Mucosa of stomach (tissue), 1 donor: ENCODE data around the gene UCMA.
"Not testable (repeated sequence)": the region's sequence is repeated elsewhere in the genome, so short reads cannot be mapped to it uniquely, and the experiment has no call there.

ENCODE experiments used
- H3K27me3 ChIP-seq: one replicate; pipeline ENCODE4 v1.7.0; 2013; ENCODE audit warnings: mild to moderate bottlenecking, low read length; ENCODE audit not compliant: control insufficient read depth, insufficient read depth
- H3K36me3 ChIP-seq: one replicate; pipeline ENCODE4 v1.7.0; 2013; ENCODE audit warnings: low read length; ENCODE audit not compliant: control insufficient read depth, insufficient read depth
- H3K4me1 ChIP-seq: one replicate; pipeline ENCODE4 v1.7.0; 2013; ENCODE audit warnings: mild to moderate bottlenecking, low read length; ENCODE audit not compliant: control insufficient read depth, insufficient read depth
- H3K4me3 ChIP-seq: one replicate; pipeline ENCODE4 v1.7.0; 2013; ENCODE audit warnings: low read length
- H3K9ac ChIP-seq: one replicate; pipeline ENCODE4 v1.7.0; 2013; ENCODE audit warnings: mild to moderate bottlenecking, low read length, moderate library complexity
- H3K9me3 ChIP-seq: one replicate; pipeline ENCODE4 v1.7.0; 2013; ENCODE audit warnings: mild to moderate bottlenecking, low read length, moderate library complexity; ENCODE audit not compliant: control insufficient read depth
- donor health status: Pancreatic carcinoma.

UCMA gene

GRCh38 chr10:13234172-13234571 lies at the start of gene UCMA:
UCMA (minus strand) TSS chr10:13234374; CDS start chr10:13234258, 116 bp downstream.
- Histone ChIP-seq H3K27me3 (peaks cover 10% of the 10 kb centered on the region), H3K9me3 (no peaks in the 10 kb centered on the region), H3K4me1 (no peaks in the 10 kb centered on the region), H3K4me3 (no peak within 1 kb of the TSS), H3K36me3 (no peaks in the 10 kb centered on the region), H3K9ac (no peak within 1 kb of the TSS)

GRCh38 chr10:13282348-13282747 lies 48.2 kb upstream of the UCMA start:
- H3K9ac ChIP-seq, H3K27me3 ChIP-seq, H3K36me3 ChIP-seq, H3K4me1 ChIP-seq, H3K9me3 ChIP-seq, H3K4me3 ChIP-seq: not testable (repeated sequence)

- Histone ChIP-seq H3K4me3 (no peak overlapping the region), H3K27me3 (no peaks in the 10 kb centered on the region), H3K9me3 (no peaks in the 10 kb centered on the region), H3K4me1 (peaks cover 5% of the 10 kb centered on the region), H3K36me3 (no peaks in the 10 kb centered on the region), H3K9ac (no peak overlapping the region)
These were observed 42.7 kb upstream of the UCMA start for GRCh38 chr10:13276749-13277365.

GRCh38 chr10:13276146-13276545 lies 42.0 kb upstream of the UCMA start:
- not testable (repeated sequence) for H3K9ac ChIP-seq, H3K36me3 ChIP-seq, H3K9me3 ChIP-seq, H3K4me3 ChIP-seq, H3K27me3 ChIP-seq
- peaks cover 12% of the 10 kb centered on the region for H3K4me1 ChIP-seq

- no peaks in the 10 kb centered on the region for H3K9me3 ChIP-seq
- no peak overlapping the region for H3K9ac ChIP-seq
- no peaks in the 10 kb centered on the region for H3K36me3 ChIP-seq
- peaks cover 18% of the 10 kb centered on the region for H3K4me1 ChIP-seq
- H3K27me3 ChIP-seq = no peaks in the 10 kb centered on the region
- H3K4me3 ChIP-seq = peak overlapping the region; percentile 4
These were observed 38.0 kb upstream of the UCMA start for GRCh38 chr10:13272164-13272571.

GRCh38 chr10:13271552-13272163 lies 37.5 kb upstream of the UCMA start:
- peaks cover 18% of the 10 kb centered on the region for H3K4me1 ChIP-seq
- no peak overlapping the region for H3K9ac ChIP-seq
- H3K9me3 ChIP-seq = no peaks in the 10 kb centered on the region
- H3K4me3 ChIP-seq = peak overlapping the region; percentile 4
- H3K27me3 ChIP-seq = no peaks in the 10 kb centered on the region
- no peaks in the 10 kb centered on the region for H3K36me3 ChIP-seq

- Histone ChIP-seq H3K9ac (no peak overlapping the region), H3K4me1 (peaks cover 18% of the 10 kb centered on the region), H3K4me3 (no peak overlapping the region), H3K36me3 (no peaks in the 10 kb centered on the region), H3K27me3 (no peaks in the 10 kb centered on the region), H3K9me3 (no peaks in the 10 kb centered on the region)
These were observed 36.8 kb upstream of the UCMA start for GRCh38 chr10:13270877-13271551.

GRCh38 chr10:13268841-13269240 lies 34.7 kb upstream of the UCMA start:
- H3K36me3 ChIP-seq = no peaks in the 10 kb centered on the region
- no peak overlapping the region for H3K4me3 ChIP-seq
- no peaks in the 10 kb centered on the region for H3K9me3 ChIP-seq
- no peak overlapping the region for H3K9ac ChIP-seq
- no peaks in the 10 kb centered on the region for H3K27me3 ChIP-seq
- H3K4me1 ChIP-seq = peaks cover 18% of the 10 kb centered on the region

- Histone ChIP-seq H3K4me1 (peaks cover 18% of the 10 kb centered on the region), H3K9ac (no peak overlapping the region), H3K9me3 (no peaks in the 10 kb centered on the region), H3K36me3 (no peaks in the 10 kb centered on the region), H3K4me3 (no peak overlapping the region), H3K27me3 (no peaks in the 10 kb centered on the region)
These were observed 34.1 kb upstream of the UCMA start for GRCh38 chr10:13268310-13268709.

- Histone ChIP-seq H3K9ac (no peak overlapping the region), H3K27me3 (no peaks in the 10 kb centered on the region), H3K4me1 (no peaks in the 10 kb centered on the region), H3K36me3 (no peaks in the 10 kb centered on the region), H3K9me3 (no peaks in the 10 kb centered on the region), H3K4me3 (no peak overlapping the region)
These were observed 29.4 kb upstream of the UCMA start for GRCh38 chr10:13263591-13263990.

- Histone ChIP-seq H3K4me1 (no peaks in the 10 kb centered on the region), H3K9me3 (no peaks in the 10 kb centered on the region), H3K36me3 (no peaks in the 10 kb centered on the region), H3K4me3 (no peak overlapping the region), H3K27me3 (no peaks in the 10 kb centered on the region), H3K9ac (no peak overlapping the region)
These were observed 28.3 kb upstream of the UCMA start for GRCh38 chr10:13262433-13262832.

- no peaks in the 10 kb centered on the region for H3K27me3 ChIP-seq
- H3K9ac ChIP-seq = no peak overlapping the region
- no peaks in the 10 kb centered on the region for H3K36me3 ChIP-seq
- no peaks in the 10 kb centered on the region for H3K4me1 ChIP-seq
- H3K4me3 ChIP-seq = no peak overlapping the region
- H3K9me3 ChIP-seq = no peaks in the 10 kb centered on the region
These were observed 23.5 kb upstream of the UCMA start for GRCh38 chr10:13257621-13258140.
